H1 (cell line): Measurements from ENCODE around the gene BLOC1S1. TPM values are rescaled to one million over a fixed set of nuclear protein-coding genes. Genes with fewer than 3 reads are reported as not detected.

Source experiments
- CTCF ChIA-PET: fragments of 300-600 bp; sonication (Branson Sonifier 250); formaldehyde crosslinking; loops from one replicate; lab custom pipeline; 2021; ENCODE audit not compliant: partially characterized antibody; lab: Charles Lee
- POLR2A ChIA-PET: fragments of 300-600 bp; sonication (Branson Sonifier 250); formaldehyde crosslinking; loops from one replicate; lab custom pipeline; 2021; ENCODE audit warnings: inconsistent platforms; ENCODE audit not compliant: partially characterized antibody; lab: Charles Lee
- DNase-seq, 2 experiments: peaks; one replicate each; pipeline versions ENCODE4 v3.0.0 to v3.0.0-alpha.2; 2010 to 2022; ENCODE audit warnings: low spot score in 2 of 2, low read depth in 1 of 2, mixed read lengths in 1 of 2
- FAIRE-seq: peaks from 2 replicates; lab custom pipeline; 2011; peaks lifted over from hg19 to GRCh38; lab: Jason Lieb, UNC
- H2AFZ ChIP-seq: 2 replicates; pipeline ENCODE4 v1.8.1; 2012; ENCODE audit warnings: low read length, inconsistent platforms
- H2AK5ac ChIP-seq: 2 replicates; pipeline ENCODE4 v1.6.1; 2013; ENCODE audit warnings: low read depth, low read length
- H2BK120ac ChIP-seq: replicated peaks from 2 replicates; pipeline ENCODE3; 2013; ENCODE audit warnings: low read depth, low read length, inconsistent platforms
- H2BK12ac ChIP-seq: 2 replicates; pipeline ENCODE4 v1.6.1; 2013; ENCODE audit warnings: low read depth, low read length
- H2BK15ac ChIP-seq: 2 replicates; pipeline ENCODE4 v1.6.1; 2013; ENCODE audit warnings: low read length
- H2BK20ac ChIP-seq: 2 replicates; pipeline ENCODE4 v1.6.1; 2013; ENCODE audit warnings: low read length
- H2BK5ac ChIP-seq: 2 replicates; pipeline ENCODE4 v1.6.1; 2013; ENCODE audit warnings: low read depth, low read length
- H3K14ac ChIP-seq: 2 replicates; pipeline ENCODE4 v1.6.1; 2013; ENCODE audit warnings: inconsistent platforms; ENCODE audit not compliant: insufficient read length
- H3K18ac ChIP-seq: 2 replicates; pipeline ENCODE4 v1.6.1; 2013; ENCODE audit warnings: low read length; ENCODE audit errors: extremely low read depth
- H3K23ac ChIP-seq: 2 replicates; pipeline ENCODE4 v1.6.1; 2013; ENCODE audit warnings: inconsistent platforms; ENCODE audit not compliant: insufficient read length
- H3K23me2 ChIP-seq: 2 replicates; pipeline ENCODE4 v1.6.1; 2013; ENCODE audit warnings: low read depth, low read length
- H3K27ac ChIP-seq: 2 replicates; pipeline ENCODE4 v1.6.1; 2011; ENCODE audit warnings: low read depth, low read length, inconsistent platforms
- H3K27me3 ChIP-seq, 4 experiments: replicated peaks in 1 of 4; 1 replicate in 1 of 4; 2 replicates in 3 of 4; pipeline versions ENCODE4 v1.6.1 to v1.8.1; 2011 to 2013; ENCODE audit warnings: low read length in 3 of 4, mild to moderate bottlenecking in 3 of 4, inconsistent platforms in 2 of 4, mixed read lengths in 2 of 4, moderate library complexity in 1 of 4; ENCODE audit not compliant: control insufficient read depth in 3 of 4, insufficient read depth in 3 of 4; ENCODE audit errors: extremely low read depth in 1 of 4
- H3K36me3 ChIP-seq, 4 experiments: 2 replicates each; pipeline versions ENCODE4 v1.6.1 to v1.8.1; 2011 to 2013; ENCODE audit warnings: mild to moderate bottlenecking in 4 of 4, low read length in 3 of 4, moderate library complexity in 2 of 4, control low read depth in 1 of 4, inconsistent platforms in 1 of 4; ENCODE audit not compliant: insufficient read depth in 4 of 4, control insufficient read depth in 2 of 4
- H3K4ac ChIP-seq: replicated peaks from 2 replicates; pipeline ENCODE3; 2013; ENCODE audit warnings: low read length, low read depth, mixed read lengths, inconsistent platforms; ENCODE audit not compliant: insufficient read length
- H3K4me1 ChIP-seq, 4 experiments: replicated peaks in 1 of 4; 1 replicate in 1 of 4; 2 replicates in 3 of 4; pipeline versions ENCODE4 v1.6.1 to v1.8.1; 2011 to 2013; ENCODE audit warnings: low read length in 3 of 4, inconsistent platforms in 2 of 4, mixed read lengths in 1 of 4; ENCODE audit not compliant: insufficient read depth in 4 of 4, control insufficient read depth in 3 of 4
- H3K4me2 ChIP-seq, 2 experiments: 2 replicates each; pipeline versions ENCODE4 v1.6.1 to v1.8.1; 2011 to 2013; ENCODE audit warnings: low read depth in 2 of 2, low read length in 2 of 2, control low read depth in 1 of 2, inconsistent platforms in 1 of 2, mild to moderate bottlenecking in 1 of 2; ENCODE audit not compliant: insufficient read depth in 1 of 2
- H3K4me3 ChIP-seq, 4 experiments: fragments of 200-600, 300-600 bp in 1 of 4; sonication (generic), shearing (Covaris generic), sonication (Bioruptor Twin) in 1 of 4; 2 replicates each; pipeline versions ENCODE4 v1.5.1 to v1.8.1; 2011 to 2016; ENCODE audit warnings: low read length in 4 of 4, low read depth in 3 of 4, control low read depth in 2 of 4, inconsistent platforms in 2 of 4, mild to moderate bottlenecking in 2 of 4, mixed read lengths in 1 of 4, moderate library complexity in 1 of 4; ENCODE audit not compliant: insufficient read depth in 2 of 4; ENCODE audit errors: extremely low read depth in 1 of 4
- H3K56ac ChIP-seq: replicated peaks from 2 replicates; pipeline ENCODE3; 2013; ENCODE audit warnings: low read depth, mild to moderate bottlenecking, mixed read lengths, low read length, inconsistent platforms; ENCODE audit not compliant: insufficient read length
- H3K79me1 ChIP-seq: 2 replicates; pipeline ENCODE4 v1.6.1; 2013; ENCODE audit warnings: low read depth, low read length, control low read depth
- H3K79me2 ChIP-seq, 2 experiments: 2 replicates each; pipeline versions ENCODE4 v1.6.1 to v1.8.1; 2012 to 2013; ENCODE audit warnings: low read length in 2 of 2, mild to moderate bottlenecking in 2 of 2, inconsistent platforms in 1 of 2; ENCODE audit not compliant: insufficient read depth in 2 of 2, control insufficient read depth in 1 of 2
- H3K9ac ChIP-seq, 4 experiments: replicated peaks in 1 of 4; 1 replicate in 1 of 4; 2 replicates in 3 of 4; pipeline versions ENCODE4 v1.6.1 to v1.8.1; 2011 to 2013; ENCODE audit warnings: low read depth in 3 of 4, low read length in 3 of 4, control low read depth in 2 of 4, mild to moderate bottlenecking in 2 of 4, moderate library complexity in 2 of 4, inconsistent platforms in 1 of 4; ENCODE audit errors: extremely low read depth in 1 of 4
- H3K9me3 ChIP-seq, 2 experiments: 2 replicates each; pipeline versions ENCODE4 v1.6.1 to v1.8.1; 2012 to 2013; ENCODE audit warnings: mild to moderate bottlenecking in 2 of 2, moderate library complexity in 2 of 2, control low read depth in 1 of 2, inconsistent platforms in 1 of 2, low read depth in 1 of 2, low read length in 1 of 2, mixed read lengths in 1 of 2; ENCODE audit not compliant: insufficient read depth in 2 of 2
- H4K20me1 ChIP-seq, 2 experiments: replicated peaks in 1 of 2; 2 replicates each; pipeline versions ENCODE3 to v1.8.1; 2011 to 2013; ENCODE audit warnings: inconsistent platforms in 2 of 2, low read length in 2 of 2, mild to moderate bottlenecking in 1 of 2; ENCODE audit not compliant: insufficient read depth in 2 of 2, control insufficient read depth in 1 of 2
- H4K5ac ChIP-seq: 2 replicates; pipeline ENCODE4 v1.6.1; 2013; ENCODE audit warnings: low read length, low read depth, mixed read lengths, inconsistent platforms; ENCODE audit not compliant: insufficient read length
- H4K8ac ChIP-seq: 2 replicates; pipeline ENCODE4 v1.8.0; 2013; ENCODE audit warnings: mild to moderate bottlenecking, moderate library complexity, low read length, inconsistent platforms; ENCODE audit not compliant: insufficient read depth; ENCODE audit errors: extremely low read depth
- H4K91ac ChIP-seq: replicated peaks from 2 replicates; pipeline ENCODE3; 2013; ENCODE audit warnings: low read length, mixed read lengths, inconsistent platforms; ENCODE audit not compliant: insufficient read length
- BRCA1 ChIP-seq: IDR thresholded peaks from 2 replicates; pipeline ENCODE4 v1.6.1; 2012; ENCODE audit warnings: low read depth, low read length, improper control_type of control experiment
- ZNF274 ChIP-seq: IDR thresholded peaks from 2 replicates; pipeline ENCODE4 v1.7.0; 2012; ENCODE audit warnings: low read length, borderline replicate concordance; ENCODE audit errors: extremely low read depth
- WGBS, 2 experiments: shearing (Covaris generic) in 1 of 2; methylation state at CpG; one replicate each; pipeline versions ENCODE4 v1.1.6 to v1.1.7; 2013 to 2015; ENCODE audit warnings: low lambda C conversion rate in 2 of 2, mixed read lengths in 2 of 2, inconsistent platforms in 1 of 2, low coverage in 1 of 2, missing lambda C conversion rate in 1 of 2; ENCODE audit not compliant: insufficient replicate concordance in 2 of 2, insufficient coverage in 1 of 2, insufficient read length in 1 of 2; ENCODE audit errors: extremely low coverage in 1 of 2, missing lambda C conversion rate in 1 of 2; 5-methylcytosine and 5-hydroxymethylcytosine counted together
- polyA plus RNA-seq, 7 experiments: library from polyadenylated mRNA; depleted of rRNA in 3 of 7; stranded (reverse) in 5 of 7; unstranded in 2 of 7; fragments of >200 nt in 5 of 7; fragments of 200-250 nt in 2 of 7; gene quantifications; 1 replicate in 5 of 7; 2 replicates in 1 of 7; 4 replicates in 1 of 7; pipeline versions ENCODE4 v1.2.1 to v1.2.3, GENCODE V29; 2011 to 2013; ENCODE audit warnings: missing spikeins in 2 of 7, mixed read lengths in 2 of 7
- total RNA-seq: library from RNA; stranded (reverse); fragmentation: NEBNext Ultra II Directional; extraction: Animal tissue kit (Norgen Biotek cat#: 25700); gene quantifications from 2 replicates; pipeline ENCODE4 v1.2.1, GENCODE V29; 2021

Gene BLOC1S1
- total and polyA plus RNA-seq, 2 of the 8 experiments (the other 6 are each of a cell fraction or from before 2014, with no cell fraction given) = 91.1 to 185 TPM

DNA sequence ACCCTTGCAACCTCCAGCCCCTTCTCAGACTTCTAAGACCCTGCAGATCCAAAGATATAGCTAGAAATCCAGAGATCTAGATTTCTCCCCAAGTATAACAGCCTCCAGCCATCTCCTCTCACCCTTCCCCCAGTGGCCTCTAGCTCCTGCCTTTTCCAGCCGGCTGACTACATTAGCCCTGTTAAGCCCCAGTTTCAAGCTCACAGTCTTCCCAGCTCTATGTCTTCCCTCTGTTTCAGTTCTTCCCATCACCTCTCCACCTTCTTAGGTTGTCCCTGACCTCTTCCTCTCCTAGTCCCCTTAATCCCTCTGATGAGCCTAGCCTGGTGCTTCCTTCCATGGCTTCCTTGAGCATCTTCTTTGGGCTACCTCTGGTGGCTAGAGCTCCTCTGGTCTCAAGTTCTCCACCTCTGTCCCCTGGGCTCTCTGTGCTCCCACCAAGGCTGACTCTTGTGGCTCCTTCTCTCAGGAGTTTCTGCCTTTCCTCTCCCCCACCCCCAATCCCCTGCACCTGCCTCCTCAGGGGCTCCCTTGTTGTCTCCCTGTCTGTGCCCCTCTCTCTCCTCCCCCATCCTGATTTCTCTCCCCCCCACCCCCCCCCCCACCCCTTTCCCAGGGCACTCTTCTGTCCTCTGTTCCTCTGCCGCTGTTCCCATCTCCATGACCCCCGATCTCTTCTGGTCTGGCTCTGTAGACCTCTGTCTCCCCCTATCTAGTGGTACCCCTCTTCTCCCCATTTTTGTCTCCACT lies 26.3 kb downstream of the BLOC1S1 start:
- no peak overlapping the region for H2BK120ac ChIP-seq
- peaks cover 32% of the 10 kb centered on the region for H3K23me2 ChIP-seq
- no peak overlapping the region for H2AK5ac ChIP-seq
- H2BK15ac ChIP-seq = 0 out of 2 replicates have a peak overlapping the region, but pooled peaks have one; percentile 46
- POLR2A ChIA-PET = interaction anchor here (0.6 to 34.1 kb wide), 14 partner anchors 12 to 362 kb away, joined by 3 to 809 read pairs (median 5); partner anchors contain the start of genes CD63, DNAJC14, PYM1 and SUOX
- peak overlapping the region; percentile 42 to 87 (median 53); a peak in 6 of 8 replicates for H3K4me3 ChIP-seq
- H2BK5ac ChIP-seq = peak overlapping the region; percentile 3; the same call in 1 of the 2 replicates
- peaks cover under 1 to 1% of the 10 kb centered on the region in 2 experiments for H4K20me1 ChIP-seq
- CTCF ChIA-PET = interaction anchor here (0.6 to 11.1 kb wide), 12 partner anchors 11 to 1410 kb away, joined by 3 to 224 read pairs (median 4); partner anchors contain the start of genes ORMDL2, SARNP and SMARCC2
- H3K9ac ChIP-seq = peak overlapping the region in 2 of 4 experiments; percentile 20 to 29; a peak in 3 of 7 replicates
- H4K8ac ChIP-seq = no peak overlapping the region
- peak overlapping the region; percentile 91; the same call in 1 of the 2 replicates for H2BK12ac ChIP-seq
- H3K4ac ChIP-seq = peak overlapping the region; percentile 58
- peaks cover 4% of the 10 kb centered on the region; the same call in 1 of the 2 replicates for H3K79me1 ChIP-seq
- H3K56ac ChIP-seq = no peak overlapping the region
- no peak overlapping the region for H2AFZ ChIP-seq
- no peaks in the 10 kb centered on the region for H3K9me3 ChIP-seq
- peak overlapping the region; percentile 73; the same call in 1 of the 2 replicates for H3K18ac ChIP-seq
- H3K36me3 ChIP-seq = no peaks in the 10 kb centered on the region
- WGBS, 2 experiments = 64% methylated on average over 3 of the region's 3 CpGs; no CpG with 5 or more reads in 1 of the 2 experiments
- no peak overlapping the region for H4K91ac ChIP-seq
- peaks cover 5 to 30% of the 10 kb centered on the region in 2 experiments; a peak in 3 of 4 replicates for H3K79me2 ChIP-seq
- H2BK20ac ChIP-seq = peak overlapping the region; percentile 86; the same call in 1 of the 2 replicates
- H3K14ac ChIP-seq = no peak overlapping the region
- no peak for DNase-seq
- H3K4me1 ChIP-seq = peaks cover 3 to 35% (median 13%) of the 10 kb centered on the region in 4 experiments; a peak in 6 of 7 replicates
- H3K4me2 ChIP-seq = peak overlapping the region; percentile 85 to 93
- H3K27ac ChIP-seq = no peak overlapping the region
- FAIRE-seq = no peak
- peak overlapping the region; percentile 16 for H4K5ac ChIP-seq
- H3K23ac ChIP-seq = no peak overlapping the region
- no peaks in the 10 kb centered on the region for H3K27me3 ChIP-seq
- TF ChIP-seq BRCA1 (no peak), ZNF274 (no peak)
